Stimulated activated CD8-positive, alpha-beta memory T cell treated with anti-CD3 and anti-CD28 coated beads, Interleukin-15, amount 100 ng/mL, for 48 hours (primary cell): ENCODE results near the gene FAR2.

Experiments used
- DNase-seq, 2 donors: peaks; one replicate each; pipeline ENCODE4 v3.0.0-alpha.2; 2020; ENCODE audit warnings: low read depth in 2 of 2

Gene FAR2

GRCh38 chr12:29204521-29204920 lies 55.4 kb downstream of the FAR2 start:
- no peak for DNase-seq

- no peak for DNase-seq
Measured at GRCh38 chr12:29207120-29207519, 58.0 kb downstream of the FAR2 start.

- no peak for DNase-seq
Measured at GRCh38 chr12:29208060-29208459, 59.0 kb downstream of the FAR2 start.

- DNase-seq, result no peak
Measured at GRCh38 chr12:29208936-29209701, 60.0 kb downstream of the FAR2 start.

GRCh38 chr12:29211696-29212095 lies 62.6 kb downstream of the FAR2 start:
- DNase-seq, result no peak

GRCh38 chr12:29212682-29213403 lies 63.8 kb downstream of the FAR2 start:
- DNase-seq, result no peak

- DNase-seq, result no peak
Measured at GRCh38 chr12:29216266-29216665, 67.2 kb downstream of the FAR2 start.

GRCh38 chr12:29216797-29217575 lies 67.9 kb downstream of the FAR2 start:
- DNase-seq, result no peak

- no peak for DNase-seq
Measured at GRCh38 chr12:29220632-29221336, 71.7 kb downstream of the FAR2 start.

GRCh38 chr12:29222200-29222599 lies 73.1 kb downstream of the FAR2 start:
- no peak for DNase-seq

- no peak for DNase-seq
Measured at GRCh38 chr12:29223426-29223825, 74.3 kb downstream of the FAR2 start.

GRCh38 chr12:29223956-29224543 lies 75.0 kb downstream of the FAR2 start:
- DNase-seq, result no peak

- DNase-seq, result no peak
Measured at GRCh38 chr12:29224572-29224971, 75.5 kb downstream of the FAR2 start.

GRCh38 chr12:29225834-29226233 lies 76.8 kb downstream of the FAR2 start:
- DNase-seq, result no peak

- DNase-seq, result no peak
Measured at GRCh38 chr12:29226616-29227015, 77.5 kb downstream of the FAR2 start.

- no peak for DNase-seq
Measured at GRCh38 chr12:29228474-29229157, 79.5 kb downstream of the FAR2 start.

GRCh38 chr12:29229158-29229505 lies 80.1 kb downstream of the FAR2 start:
- no peak for DNase-seq

GRCh38 chr12:29229937-29230336 lies 80.9 kb downstream of the FAR2 start:
- no peak for DNase-seq

- DNase-seq, result no peak
Measured at GRCh38 chr12:29230800-29231560, 81.9 kb downstream of the FAR2 start.

- DNase-seq, result no peak
Measured at GRCh38 chr12:29232086-29232485, 83.0 kb downstream of the FAR2 start.
